Uterus (tissue), 2 donors: ENCODE results near the gene AP2B1.

Experiments used
- POLR2A ChIP-seq, 2 donors: fragments of 450-650 bp; IDR thresholded peaks; one replicate each; pipeline ENCODE4 v1.6.1; 2016; ENCODE audit warnings: antibody characterized with exemption in 2 of 2, mild to moderate bottlenecking in 1 of 2, moderate library complexity in 1 of 2
- TF ChIP-seq, protein P1 (sequence below), 4 experiments: fragments of 200-600 bp in 2 of 4; fragments of 450-650 bp in 2 of 4; sonication (generic) in 2 of 4; IDR thresholded peaks; one replicate each; pipeline ENCODE4 v1.5.1; 2016 to 2019; ENCODE audit warnings: antibody characterized with exemption in 4 of 4, mild to moderate bottlenecking in 2 of 4, moderate library complexity in 1 of 4

DNA sequence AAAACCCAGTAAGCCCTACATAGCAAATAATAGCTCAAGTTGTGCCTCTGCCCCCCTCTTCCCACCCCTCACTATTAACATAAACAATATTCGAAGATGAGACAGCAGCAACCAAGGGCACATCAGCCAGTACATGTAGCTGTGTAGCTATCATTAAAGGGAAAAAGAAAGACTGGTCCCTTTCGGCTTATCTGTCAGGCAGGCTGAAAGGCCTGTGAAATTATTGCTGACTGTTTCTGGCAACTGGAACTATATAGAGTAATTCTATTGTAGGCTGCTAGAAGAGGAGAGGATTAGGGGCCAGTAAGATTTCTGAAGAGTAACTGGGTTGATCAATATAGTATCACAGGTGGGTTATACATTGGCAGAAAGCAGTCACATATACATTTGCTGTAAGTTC, 107.8 kb downstream of the AP2B1 start:
- TF ChIP-seq, protein P1, sequence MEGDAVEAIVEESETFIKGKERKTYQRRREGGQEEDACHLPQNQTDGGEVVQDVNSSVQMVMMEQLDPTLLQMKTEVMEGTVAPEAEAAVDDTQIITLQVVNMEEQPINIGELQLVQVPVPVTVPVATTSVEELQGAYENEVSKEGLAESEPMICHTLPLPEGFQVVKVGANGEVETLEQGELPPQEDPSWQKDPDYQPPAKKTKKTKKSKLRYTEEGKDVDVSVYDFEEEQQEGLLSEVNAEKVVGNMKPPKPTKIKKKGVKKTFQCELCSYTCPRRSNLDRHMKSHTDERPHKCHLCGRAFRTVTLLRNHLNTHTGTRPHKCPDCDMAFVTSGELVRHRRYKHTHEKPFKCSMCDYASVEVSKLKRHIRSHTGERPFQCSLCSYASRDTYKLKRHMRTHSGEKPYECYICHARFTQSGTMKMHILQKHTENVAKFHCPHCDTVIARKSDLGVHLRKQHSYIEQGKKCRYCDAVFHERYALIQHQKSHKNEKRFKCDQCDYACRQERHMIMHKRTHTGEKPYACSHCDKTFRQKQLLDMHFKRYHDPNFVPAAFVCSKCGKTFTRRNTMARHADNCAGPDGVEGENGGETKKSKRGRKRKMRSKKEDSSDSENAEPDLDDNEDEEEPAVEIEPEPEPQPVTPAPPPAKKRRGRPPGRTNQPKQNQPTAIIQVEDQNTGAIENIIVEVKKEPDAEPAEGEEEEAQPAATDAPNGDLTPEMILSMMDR (IDR thresholded peaks at IDR 0.05), result no peak
- TF ChIP-seq POLR2A (IDR thresholded peaks at IDR 0.05), result no peak
